Common myeloid progenitor, CD34-positive (primary cell): ENCODE measurements around the gene PFN3.
"Not testable (repeated sequence)": the region's sequence is repeated elsewhere in the genome, so short reads cannot be mapped to it uniquely, and the experiment has no call there.

ENCODE experiments used
- CTCF ChIA-PET: fragments of 350-600 bp; sonication (Branson Sonifier 250); formaldehyde crosslinking; loops from one replicate; lab custom pipeline; 2021; ENCODE audit warnings: antibody characterized with exemption; lab: Charles Lee
- POLR2A ChIA-PET: fragments of 350-600 bp; sonication (Branson Sonifier 250); formaldehyde crosslinking; loops from one replicate; lab custom pipeline; 2021; ENCODE audit warnings: antibody characterized with exemption; lab: Charles Lee
- DNase-seq, 3 donors: peaks; one replicate each; pipeline versions ENCODE4 v3.0.0 to v3.0.0-alpha.2; 2013
- H3K27ac ChIP-seq, 2 experiments: 1 replicate in 1 of 2; 2 replicates in 1 of 2; pipeline ENCODE4 v1.7.0; 2013; ENCODE audit warnings: inconsistent platforms in 2 of 2, low read length in 2 of 2, mild to moderate bottlenecking in 2 of 2, low read depth in 1 of 2, moderate library complexity in 1 of 2; ENCODE audit not compliant: severe bottlenecking in 2 of 2, insufficient read depth in 1 of 2, poor library complexity in 1 of 2
- H3K27me3 ChIP-seq, 5 experiments: replicated peaks in 2 of 5; 1 replicate in 3 of 5; 2 replicates in 2 of 5; pipeline versions ENCODE4 v1.6.1 to v1.7.0; 2013; ENCODE audit warnings: low read length in 4 of 5, mild to moderate bottlenecking in 2 of 5, moderate library complexity in 2 of 5, inconsistent platforms in 1 of 5; ENCODE audit not compliant: insufficient read depth in 5 of 5, control insufficient read depth in 4 of 5
- H3K36me3 ChIP-seq, 4 experiments: 1 replicate in 2 of 4; 2 replicates in 2 of 4; pipeline versions ENCODE4 v1.6.1 to v1.7.0; 2013; ENCODE audit warnings: low read length in 3 of 4, control low read depth in 1 of 4, mild to moderate bottlenecking in 1 of 4; ENCODE audit not compliant: control insufficient read depth in 4 of 4, insufficient read depth in 4 of 4
- H3K4me1 ChIP-seq, 4 experiments: 1 replicate in 3 of 4; 2 replicates in 1 of 4; pipeline versions ENCODE4 v1.6.1 to v1.7.1; 2013; ENCODE audit warnings: low read length in 3 of 4, mild to moderate bottlenecking in 3 of 4, control low read depth in 1 of 4, inconsistent platforms in 1 of 4, moderate library complexity in 1 of 4; ENCODE audit not compliant: control insufficient read depth in 4 of 4, insufficient read depth in 4 of 4; ENCODE audit errors: control extremely low read depth in 1 of 4
- H3K4me3 ChIP-seq, 7 experiments: 1 replicate in 4 of 7; 2 replicates in 3 of 7; pipeline versions ENCODE4 v1.5.1 to v1.7.0; 2013; ENCODE audit warnings: mild to moderate bottlenecking in 7 of 7, low read length in 6 of 7, moderate library complexity in 6 of 7, inconsistent platforms in 2 of 7, low read depth in 2 of 7, control low read depth in 1 of 7; ENCODE audit not compliant: insufficient read depth in 4 of 7, control insufficient read depth in 1 of 7; ENCODE audit errors: extremely low read depth in 1 of 7
- H3K9me3 ChIP-seq, 5 experiments: 1 replicate in 4 of 5; 2 replicates in 1 of 5; pipeline versions ENCODE4 v1.6.1 to v1.7.1; 2013; ENCODE audit warnings: low read length in 4 of 5, mild to moderate bottlenecking in 2 of 5, inconsistent platforms in 1 of 5, low read depth in 1 of 5, moderate library complexity in 1 of 5; ENCODE audit not compliant: control insufficient read depth in 4 of 5, insufficient read depth in 2 of 5; ENCODE audit errors: control extremely low read depth in 1 of 5
- WGBS: methylation state at CpG from one replicate; pipeline ENCODE4 v1.1.5; 2013; ENCODE audit not compliant: insufficient coverage; 5-methylcytosine and 5-hydroxymethylcytosine counted together

The PFN3 gene

DNA sequence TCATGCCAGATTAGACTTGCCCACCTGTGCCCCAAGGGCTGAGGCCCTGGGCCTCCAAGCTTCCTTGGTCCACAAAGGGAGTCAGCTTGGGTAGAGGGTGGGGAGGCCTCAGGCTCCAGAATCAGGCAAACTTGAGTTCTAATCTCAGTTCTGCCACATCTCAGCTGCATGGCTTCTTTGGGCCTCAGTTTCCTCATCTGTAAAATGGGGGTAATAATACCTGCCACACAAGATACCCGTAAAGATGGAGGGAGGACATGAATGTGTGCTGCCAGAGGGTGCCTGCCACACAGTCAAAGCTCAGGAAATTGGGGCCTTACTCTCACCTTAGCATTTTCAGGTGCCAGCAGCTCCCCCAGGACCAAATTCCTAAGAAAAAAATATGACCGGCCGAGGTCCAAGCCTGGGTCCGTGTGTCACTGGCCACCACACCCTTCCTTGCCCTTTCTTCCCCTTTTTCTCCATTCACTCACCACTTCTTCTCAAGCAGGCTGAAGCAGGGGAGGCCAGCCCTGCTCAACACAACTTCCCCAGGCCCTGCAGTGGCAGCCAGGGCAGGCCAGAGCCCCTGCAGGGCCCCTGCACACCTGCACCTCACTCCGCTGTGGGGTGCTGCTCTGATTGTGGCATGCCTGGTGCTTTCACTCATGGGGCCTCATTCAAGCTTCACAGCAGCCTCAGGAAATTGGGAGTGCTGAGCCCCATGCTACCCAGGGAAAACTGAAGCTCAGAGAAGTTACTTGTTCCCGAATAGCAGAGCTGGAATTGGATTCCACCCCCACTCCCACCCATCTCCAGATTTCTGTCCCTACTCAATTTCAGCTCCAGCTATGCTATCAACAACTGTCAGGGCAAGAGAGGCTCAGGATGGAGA, 38.8 kb downstream of the PFN3 start:
- H3K27ac ChIP-seq, result peak overlapping the region in 1 of 2 experiments; percentile 58
- POLR2A ChIA-PET, result interaction anchor here (1.1 to 2.3 kb wide), 2 partner anchors 10 to 54 kb away, joined by 5 to 9 read pairs; partner anchors contain the start of gene LMAN2
- CTCF ChIA-PET, result interaction anchor here (0.7 to 13.7 kb wide), 20 partner anchors 9 to 147 kb away, joined by 3 to 131 read pairs (median 4); partner anchors contain the start of gene LMAN2
- peak in 2 of 3 donors; percentile 73 to 77 for DNase-seq
- peaks cover 0 to 15% (median 3%) of the 10 kb centered on the region in 4 experiments for H3K36me3 ChIP-seq
- 23% methylated on average over 5 of the region's 6 CpGs for WGBS
- peak overlapping the region in 3 of 7 experiments; percentile 3 to 16 (median 4) for H3K4me3 ChIP-seq
- no peaks in the 10 kb centered on the region for H3K27me3 ChIP-seq
- no peaks in the 10 kb centered on the region for H3K9me3 ChIP-seq
- H3K4me1 ChIP-seq, result peaks cover 8 to 83% (median 70%) of the 10 kb centered on the region in 4 experiments

DNA sequence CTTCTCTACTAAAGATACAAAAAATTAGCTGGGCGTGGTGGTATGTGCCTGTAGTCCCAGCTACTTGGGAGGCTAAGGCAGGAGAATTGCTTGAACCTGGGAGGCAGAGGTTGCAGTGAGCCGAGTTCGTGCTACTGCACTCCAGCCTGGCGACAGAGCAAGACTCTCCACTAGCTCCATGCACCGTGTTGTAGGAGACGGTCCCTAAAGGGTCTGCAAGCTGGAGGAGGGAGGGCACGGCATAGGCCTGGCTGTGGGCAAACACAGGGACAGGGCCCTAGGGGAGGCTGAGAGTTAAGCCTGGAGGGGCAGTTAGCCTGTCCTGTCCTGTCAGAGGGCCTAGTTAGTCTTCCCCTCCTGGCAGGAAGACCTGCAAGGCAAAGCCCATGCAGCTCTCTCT, 39.7 kb downstream of the PFN3 start:
- WGBS, result 99% methylated on average over 7 of the region's 7 CpGs
- not testable (repeated sequence) for H3K36me3 ChIP-seq, H3K27me3 ChIP-seq, DNase-seq, H3K4me3 ChIP-seq, H3K9me3 ChIP-seq
- ChIA-PET CTCF (interaction anchor here (0.7 to 13.7 kb wide), 16 partner anchors 9 to 94 kb away, joined by 3 to 131 read pairs (median 4); partner anchors contain the start of gene LMAN2), POLR2A (interaction anchor here (1.1 to 2.3 kb wide), 2 partner anchors 9 to 53 kb away, joined by 5 to 9 read pairs; partner anchors contain the start of gene LMAN2)
- H3K27ac ChIP-seq, result peak overlapping the region in 1 of 2 experiments; percentile 54
- H3K4me1 ChIP-seq, result peaks cover 8 to 88% (median 79%) of the 10 kb centered on the region in 4 experiments

GRCh38 chr5:177359860-177360259, 40.6 kb downstream of the PFN3 start:
- 84% methylated on average over 3 of the region's 3 CpGs for WGBS
- CTCF ChIA-PET, result interaction anchor here (1.0 to 13.7 kb wide), 8 partner anchors 12 to 51 kb away, joined by 3 to 131 read pairs (median 13); no protein-coding TSS in a partner anchor
- POLR2A ChIA-PET, result no interaction called here
- peak overlapping the region in 3 of 7 experiments; percentile 19 to 88 (median 84) for H3K4me3 ChIP-seq
- no peak for DNase-seq
- H3K4me1 ChIP-seq, result peaks cover 8 to 91% (median 83%) of the 10 kb centered on the region in 4 experiments
- no peaks in the 10 kb centered on the region for H3K27me3 ChIP-seq
- H3K27ac ChIP-seq, result peak overlapping the region in 1 of 2 experiments; percentile 85
- peaks cover 0 to 2% (median 0%) of the 10 kb centered on the region in 4 experiments for H3K36me3 ChIP-seq
- H3K9me3 ChIP-seq, result no peaks in the 10 kb centered on the region

GRCh38 chr5:177359451-177359851, 41.0 kb downstream of the PFN3 start:
- ChIA-PET POLR2A (no interaction called here), CTCF (interaction anchor here (1.0 to 13.7 kb wide), 10 partner anchors 12 to 50 kb away, joined by 3 to 131 read pairs (median 4); partner anchors contain the start of gene SLC34A1)
- WGBS, result 89% methylated on average over 4 of the region's 6 CpGs
- Histone ChIP-seq H3K27me3 (no peaks in the 10 kb centered on the region), H3K27ac (peak overlapping the region in 1 of 2 experiments; percentile 85), H3K36me3 (peaks cover 0 to 2% (median 0%) of the 10 kb centered on the region in 4 experiments), H3K4me1 (peaks cover 8 to 94% (median 82%) of the 10 kb centered on the region in 4 experiments), H3K4me3 (peak overlapping the region in 4 of 7 experiments; percentile 74 to 93 (median 86)), H3K9me3 (no peaks in the 10 kb centered on the region)
- DNase-seq, result no peak

DNA sequence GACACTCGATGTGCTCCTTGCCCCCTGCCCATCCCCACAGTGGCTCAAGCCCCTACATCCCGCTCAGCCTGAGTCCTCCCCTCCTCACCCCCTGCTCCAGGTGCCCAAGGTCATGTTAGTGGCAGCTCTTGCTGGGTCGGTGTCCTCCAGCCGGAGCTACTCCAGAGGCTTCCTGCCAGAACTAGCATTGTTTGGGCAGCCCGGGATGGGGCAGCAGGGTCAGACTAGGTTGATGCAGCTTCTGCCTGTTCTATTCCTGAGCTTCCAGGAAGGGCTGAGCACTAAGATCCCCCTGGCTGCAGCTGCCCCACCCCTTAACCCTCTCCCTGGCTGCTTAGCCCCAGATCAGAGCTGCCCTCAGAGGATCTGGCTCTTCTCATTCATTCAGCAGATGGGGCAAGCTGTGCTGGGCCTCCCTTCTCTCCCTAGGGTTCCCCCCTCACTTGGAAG, 42.1 kb downstream of the PFN3 start:
- peaks cover 8 to 86% (median 73%) of the 10 kb centered on the region in 4 experiments for H3K4me1 ChIP-seq
- ChIA-PET POLR2A (no interaction called here), CTCF (interaction anchor here (0.7 to 13.7 kb wide), 12 partner anchors 13 to 87 kb away, joined by 3 to 131 read pairs (median 4); partner anchors contain the start of gene SLC34A1)

GRCh38 chr5:177357459-177358351, 42.8 kb downstream of the PFN3 start, which contains the start of gene RGS14:
RGS14 (plus strand) TSS chr5:177357924; CDS start chr5:177358025, 101 bp downstream.
- 0% methylated on average over 33 of the region's 37 CpGs for WGBS
- Histone ChIP-seq H3K4me3 (peak within 1 kb of the TSS; percentile 65 to 93 (median 84)), H3K4me1 (peaks cover 8 to 83% (median 72%) of the 10 kb centered on the region in 4 experiments), H3K9me3 (no peaks in the 10 kb centered on the region), H3K27me3 (no peaks in the 10 kb centered on the region), H3K36me3 (peaks cover 0 to 2% (median 0%) of the 10 kb centered on the region in 4 experiments), H3K27ac (peak within 1 kb of the TSS; percentile 77 to 85)
- ChIA-PET POLR2A (no interaction called here), CTCF (interaction anchor here (1.3 to 13.7 kb wide), 9 partner anchors 14 to 49 kb away, joined by 3 to 131 read pairs (median 9); partner anchors contain the start of gene SLC34A1)
- peak; percentile 94 to 98 (median 96) for DNase-seq

More for the DNA sequence above, 42.1 kb downstream of the PFN3 start:
- DNase-seq, result no peak
- Histone ChIP-seq H3K36me3 (peaks cover 0 to 2% (median 0%) of the 10 kb centered on the region in 4 experiments), H3K27me3 (no peaks in the 10 kb centered on the region), H3K4me3 (peak overlapping the region; percentile 65 to 93 (median 84)), H3K27ac (peak overlapping the region; percentile 77 to 85), H3K9me3 (no peaks in the 10 kb centered on the region)
- 3% methylated on average over 4 of the region's 5 CpGs for WGBS
